ENCODE results near the gene ROBO1. TPM values are rescaled to one million over a fixed set of nuclear protein-coding genes. Genes with fewer than 3 reads are reported as not detected.

Gene ROBO1
- total and polyA plus RNA-seq, 2 of the 8 experiments (the other 6 are each of a cell fraction or from before 2014, with no cell fraction given), result 51.4 to 91.0 TPM

DNA sequence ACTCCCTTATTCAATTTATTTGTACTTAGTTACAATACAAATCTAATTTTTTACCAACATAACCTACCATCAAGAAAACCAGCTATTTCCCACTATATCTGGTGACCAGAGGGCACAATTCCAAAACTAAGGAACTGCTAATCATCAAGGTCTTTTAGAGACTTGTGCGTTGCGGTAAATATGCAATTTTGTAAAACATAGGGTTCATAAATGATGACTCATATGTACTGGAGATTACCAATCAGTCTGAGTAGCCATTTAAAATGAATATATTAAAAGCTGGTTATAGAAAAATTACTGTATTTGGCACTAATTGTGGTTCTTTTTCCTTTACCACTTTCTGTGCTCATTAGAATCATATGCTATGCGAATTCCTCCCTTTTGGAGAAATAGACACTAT is 859.6 kb downstream of the ROBO1 start (continued):
- no peak for TF ChIP-seq SAP30 (IDR thresholded peaks at IDR 0.05; ENCODE audit: insufficient read depth, insufficient replicate concordance, low read length)
- TF ChIP-seq BRCA1 (IDR thresholded peaks at IDR 0.05; ENCODE audit: low read depth, low read length), result no peak
- no peak for TF ChIP-seq SP2 (IDR thresholded peaks at IDR 0.05; ENCODE audit: low read length)
- no peak for TF ChIP-seq JUND (IDR thresholded peaks at IDR 0.05; ENCODE audit: low read length)
- no peak for TF ChIP-seq TBP (IDR thresholded peaks at IDR 0.05; ENCODE audit: low read depth, low read length)
- no peak for TF ChIP-seq TCF12 (IDR thresholded peaks at IDR 0.05; ENCODE audit: low read depth, low read length)
- no peak for TF ChIP-seq NANOG (IDR thresholded peaks at IDR 0.05; ENCODE audit: insufficient read depth, low read depth, low read length, poor library complexity, severe bottlenecking)
- TF ChIP-seq, protein P1, sequence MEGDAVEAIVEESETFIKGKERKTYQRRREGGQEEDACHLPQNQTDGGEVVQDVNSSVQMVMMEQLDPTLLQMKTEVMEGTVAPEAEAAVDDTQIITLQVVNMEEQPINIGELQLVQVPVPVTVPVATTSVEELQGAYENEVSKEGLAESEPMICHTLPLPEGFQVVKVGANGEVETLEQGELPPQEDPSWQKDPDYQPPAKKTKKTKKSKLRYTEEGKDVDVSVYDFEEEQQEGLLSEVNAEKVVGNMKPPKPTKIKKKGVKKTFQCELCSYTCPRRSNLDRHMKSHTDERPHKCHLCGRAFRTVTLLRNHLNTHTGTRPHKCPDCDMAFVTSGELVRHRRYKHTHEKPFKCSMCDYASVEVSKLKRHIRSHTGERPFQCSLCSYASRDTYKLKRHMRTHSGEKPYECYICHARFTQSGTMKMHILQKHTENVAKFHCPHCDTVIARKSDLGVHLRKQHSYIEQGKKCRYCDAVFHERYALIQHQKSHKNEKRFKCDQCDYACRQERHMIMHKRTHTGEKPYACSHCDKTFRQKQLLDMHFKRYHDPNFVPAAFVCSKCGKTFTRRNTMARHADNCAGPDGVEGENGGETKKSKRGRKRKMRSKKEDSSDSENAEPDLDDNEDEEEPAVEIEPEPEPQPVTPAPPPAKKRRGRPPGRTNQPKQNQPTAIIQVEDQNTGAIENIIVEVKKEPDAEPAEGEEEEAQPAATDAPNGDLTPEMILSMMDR (IDR thresholded peaks at IDR 0.05; ENCODE audit: control extremely low read depth in 1 of 3, insufficient read depth in 1 of 3, low read depth in 1 of 3, low read length in 3 of 3), result no peak
- no peak for TF ChIP-seq RFX5 (IDR thresholded peaks at IDR 0.05; ENCODE audit: borderline replicate concordance, low read depth, low read length)
